Activated CD8-positive, alpha-beta T cell treated with anti-CD3 and anti-CD28 coated beads, Interleukin-2, amount 10 ng/mL, durations not matched to agents 7 days and 5 days (primary cell): ENCODE data around the gene DAZAP1. TPM values are rescaled to one million over a fixed set of nuclear protein-coding genes. Genes with fewer than 3 reads are reported as not detected.

Experiments
- ATAC-seq: fragments of 150-1000 bp; cut with Tn5 transposase; one replicate; pipeline ENCODE4 v1.10.0; 2021; ENCODE audit warnings: moderate library complexity
- CTCF ChIA-PET: fragments of 350-600 bp; sonication (Branson Sonifier 250); formaldehyde crosslinking; loops from one replicate; lab custom pipeline; 2021; ENCODE audit warnings: antibody characterized with exemption; lab: Charles Lee
- POLR2A ChIA-PET: fragments of 350-600 bp; sonication (Branson Sonifier 250); formaldehyde crosslinking; loops from one replicate; lab custom pipeline; 2021; ENCODE audit warnings: antibody characterized with exemption; lab: Charles Lee
- DNase-seq: peaks from one replicate; pipeline ENCODE4 v3.0.0-alpha.2; 2020
- H3K27ac Mint-ChIP-seq: one replicate; pipeline ENCODE4 v1.8.0; 2021; ENCODE audit warnings: mild to moderate bottlenecking, mixed read lengths
- H3K27me3 Mint-ChIP-seq: one replicate; pipeline ENCODE4 v1.8.0; 2021; ENCODE audit warnings: low read depth, mixed read lengths
- H3K36me3 Mint-ChIP-seq: one replicate; pipeline ENCODE4 v1.8.0; 2021; ENCODE audit warnings: low read depth, mixed read lengths
- H3K4me1 Mint-ChIP-seq: one replicate; pipeline ENCODE4 v1.8.0; 2021; ENCODE audit warnings: low read depth, mixed read lengths
- H3K4me3 Mint-ChIP-seq: one replicate; pipeline ENCODE4 v1.8.0; 2021; ENCODE audit warnings: mild to moderate bottlenecking, mixed read lengths
- H3K9me3 Mint-ChIP-seq: one replicate; pipeline ENCODE4 v1.8.0; 2022; ENCODE audit warnings: mixed read lengths; ENCODE audit not compliant: insufficient read depth
- total RNA-seq, 2 experiments: library from RNA; stranded (reverse); gene quantifications; one replicate each; pipeline ENCODE4 v1.2.3, GENCODE V29; 2021

The DAZAP1 gene
- total RNA-seq, 2 experiments from 2014 or later = 264 to 270 TPM

- ChIA-PET POLR2A (interaction anchor here (1.3 kb wide), 1 partner anchor 16 kb away, joined by 4 read pairs; no protein-coding TSS in a partner anchor), CTCF (no interaction called here)
Observed at GRCh38 chr19:1366899-1367870, 40.2 kb upstream of the DAZAP1 start.

GRCh38 chr19:1369214-1369805, 38.1 kb upstream of the DAZAP1 start:
- Mint-ChIP-seq H3K4me3 (no peak overlapping the region), H3K9me3 (no peaks in the 10 kb centered on the region), H3K27me3 (no peaks in the 10 kb centered on the region), H3K36me3 (peaks cover 6% of the 10 kb centered on the region), H3K4me1 (peaks cover 10% of the 10 kb centered on the region), H3K27ac (no peak overlapping the region)
- no peak for ATAC-seq
- CTCF ChIA-PET = interaction anchor here (1.5 kb wide), 1 partner anchor 125 kb away, joined by 4 read pairs; no protein-coding TSS in a partner anchor
- DNase-seq = no peak
- POLR2A ChIA-PET = no interaction called here

More at GRCh38 chr19:1366899-1367870, 40.2 kb upstream of the DAZAP1 start:
- no peaks in the 10 kb centered on the region for H3K27me3 Mint-ChIP-seq
- no peak for DNase-seq
- H3K4me1 Mint-ChIP-seq = peaks cover 30% of the 10 kb centered on the region
- no peak for ATAC-seq
- no peak overlapping the region for H3K4me3 Mint-ChIP-seq
- H3K27ac Mint-ChIP-seq = no peak overlapping the region
- no peaks in the 10 kb centered on the region for H3K9me3 Mint-ChIP-seq
- H3K36me3 Mint-ChIP-seq = peaks cover 14% of the 10 kb centered on the region

- H3K36me3 Mint-ChIP-seq = peaks cover 5% of the 10 kb centered on the region
- no peaks in the 10 kb centered on the region for H3K9me3 Mint-ChIP-seq
- CTCF ChIA-PET = interaction anchor here (1.5 to 3.7 kb wide), 3 partner anchors 91 to 127 kb away, joined by 4 to 25 read pairs (median 16); no protein-coding TSS in a partner anchor
- H3K4me3 Mint-ChIP-seq = no peak overlapping the region
- ATAC-seq (no peak), DNase-seq (no peak)
- no peaks in the 10 kb centered on the region for H3K4me1 Mint-ChIP-seq
- no peaks in the 10 kb centered on the region for H3K27me3 Mint-ChIP-seq
- POLR2A ChIA-PET = no interaction called here
- no peak overlapping the region for H3K27ac Mint-ChIP-seq
Observed at GRCh38 chr19:1370579-1371361, 36.6 kb upstream of the DAZAP1 start.

GRCh38 chr19:1373042-1373533, 34.3 kb upstream of the DAZAP1 start:
- H3K9me3 Mint-ChIP-seq = no peaks in the 10 kb centered on the region
- POLR2A ChIA-PET = interaction anchor here (0.6 to 0.7 kb wide), 2 partner anchors 10 to 104 kb away, joined by 3 read pairs; partner anchors contain the start of gene CIRBP
- H3K4me1 Mint-ChIP-seq = no peaks in the 10 kb centered on the region
- peaks cover 7% of the 10 kb centered on the region for H3K36me3 Mint-ChIP-seq
- H3K27me3 Mint-ChIP-seq = no peaks in the 10 kb centered on the region
- H3K27ac Mint-ChIP-seq = no peak overlapping the region
- DNase-seq (no peak), ATAC-seq (no peak)
- H3K4me3 Mint-ChIP-seq = no peak overlapping the region
- CTCF ChIA-PET = interaction anchor here (0.6 to 3.7 kb wide), 8 partner anchors 9 to 129 kb away, joined by 3 to 25 read pairs (median 4); partner anchors contain the start of gene NDUFS7

- ATAC-seq (no peak), DNase-seq (no peak)
- ChIA-PET CTCF (interaction anchor here (1.0 to 3.7 kb wide), 5 partner anchors 8 to 130 kb away, joined by 3 to 25 read pairs (median 5); partner anchors contain the start of gene NDUFS7), POLR2A (interaction anchor here (1.1 kb wide), 1 partner anchor 114 kb away, joined by 3 read pairs; no protein-coding TSS in a partner anchor)
- H3K4me1 Mint-ChIP-seq = no peaks in the 10 kb centered on the region
- H3K9me3 Mint-ChIP-seq = no peaks in the 10 kb centered on the region
- no peaks in the 10 kb centered on the region for H3K27me3 Mint-ChIP-seq
- H3K4me3 Mint-ChIP-seq = no peak overlapping the region
- H3K36me3 Mint-ChIP-seq = peaks cover 7% of the 10 kb centered on the region
- H3K27ac Mint-ChIP-seq = no peak overlapping the region
Observed at GRCh38 chr19:1373534-1374249, 33.7 kb upstream of the DAZAP1 start.

- ChIA-PET POLR2A (interaction anchor here (1.1 kb wide), 1 partner anchor 114 kb away, joined by 3 read pairs; no protein-coding TSS in a partner anchor), CTCF (interaction anchor here (2.0 kb wide), 1 partner anchor 58 kb away, joined by 5 read pairs; no protein-coding TSS in a partner anchor)
- no peaks in the 10 kb centered on the region for H3K4me1 Mint-ChIP-seq
- H3K36me3 Mint-ChIP-seq = peaks cover 7% of the 10 kb centered on the region
- no peaks in the 10 kb centered on the region for H3K9me3 Mint-ChIP-seq
- no peak for DNase-seq
- no peak overlapping the region for H3K27ac Mint-ChIP-seq
- no peak overlapping the region for H3K4me3 Mint-ChIP-seq
- no peaks in the 10 kb centered on the region for H3K27me3 Mint-ChIP-seq
- no peak for ATAC-seq
Observed at GRCh38 chr19:1374250-1374577, 33.2 kb upstream of the DAZAP1 start.

- ATAC-seq (no peak), DNase-seq (no peak)
- Mint-ChIP-seq H3K27ac (no peak overlapping the region), H3K4me3 (no peak overlapping the region), H3K27me3 (no peaks in the 10 kb centered on the region), H3K9me3 (no peaks in the 10 kb centered on the region), H3K36me3 (peaks cover 7% of the 10 kb centered on the region), H3K4me1 (no peaks in the 10 kb centered on the region)
- ChIA-PET CTCF (no interaction called here), POLR2A (no interaction called here)
Observed at GRCh38 chr19:1376415-1376805, 31.0 kb upstream of the DAZAP1 start.

GRCh38 chr19:1377176-1377964, 30.0 kb upstream of the DAZAP1 start:
- no peak overlapping the region for H3K27ac Mint-ChIP-seq
- no peaks in the 10 kb centered on the region for H3K9me3 Mint-ChIP-seq
- no peak for DNase-seq
- no peaks in the 10 kb centered on the region for H3K27me3 Mint-ChIP-seq
- POLR2A ChIA-PET = no interaction called here
- no peaks in the 10 kb centered on the region for H3K4me1 Mint-ChIP-seq
- CTCF ChIA-PET = no interaction called here
- no peak for ATAC-seq
- peaks cover 7% of the 10 kb centered on the region for H3K36me3 Mint-ChIP-seq
- H3K4me3 Mint-ChIP-seq = no peak overlapping the region

- Mint-ChIP-seq H3K4me1 (peaks cover 5% of the 10 kb centered on the region), H3K4me3 (no peak overlapping the region), H3K27me3 (no peaks in the 10 kb centered on the region), H3K36me3 (peaks cover 11% of the 10 kb centered on the region), H3K27ac (no peak overlapping the region), H3K9me3 (no peaks in the 10 kb centered on the region)
- ChIA-PET CTCF (no interaction called here), POLR2A (no interaction called here)
- ATAC-seq = no peak
- DNase-seq = no peak
Observed at GRCh38 chr19:1377965-1378785, 29.2 kb upstream of the DAZAP1 start.
